ENCODE measurements around the gene CYSRT1.

The CYSRT1 gene

GRCh38 chr9:137198902-137199283, 26.1 kb upstream of the CYSRT1 start (continued):
- TF ChIP-seq GLIS2 (tag by site-specific recombination; IDR thresholded peaks at IDR 0.05) (peak; percentile 47; the same call in 1 of the 2 replicates), PATZ1 (tag by site-specific recombination; IDR thresholded peaks at IDR 0.05) (0 out of 2 replicates have a peak, but pooled peaks have one; percentile 7)

DNA sequence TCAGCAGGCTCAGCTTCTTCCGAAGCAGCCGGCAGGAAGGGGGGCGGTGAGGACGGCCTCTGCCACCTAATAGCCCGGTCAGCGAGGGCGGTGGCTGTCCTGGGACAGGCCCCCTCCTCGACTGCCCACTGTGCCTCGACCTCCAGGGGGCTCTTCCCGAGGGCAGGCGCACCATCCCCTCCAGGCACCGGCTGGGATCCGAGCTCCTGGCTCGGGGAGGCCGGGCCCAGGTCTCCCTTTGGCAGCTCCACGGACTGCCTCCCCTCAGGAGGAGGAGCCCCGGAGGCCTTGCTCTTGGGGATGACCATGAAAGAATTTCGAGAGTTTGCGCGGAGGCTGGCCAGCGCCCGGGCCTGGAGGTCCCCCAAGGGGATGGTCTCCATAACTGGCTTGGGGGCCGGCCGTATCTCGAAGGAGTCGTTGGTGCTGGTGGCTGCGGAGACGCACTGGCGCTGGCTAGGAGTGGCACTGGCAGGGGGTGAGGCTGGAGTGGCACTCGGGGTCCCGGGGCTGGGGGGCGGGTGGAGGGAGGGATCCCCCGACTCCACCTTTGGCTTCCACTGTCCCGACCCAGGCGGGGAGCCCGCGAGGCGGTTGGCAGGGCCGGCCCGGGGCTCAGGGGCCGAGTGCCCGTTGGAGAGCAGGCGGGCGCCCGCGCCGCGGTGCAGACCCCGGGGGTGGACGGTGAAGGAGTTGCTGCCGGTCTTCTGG, 25.4 kb upstream of the CYSRT1 start:
- CTCF ChIA-PET: interaction anchor here (1.2 to 3.3 kb wide), 3 partner anchors 11 to 37 kb away, joined by 3 to 22 read pairs (median 5); partner anchors contain the start of genes ANAPC2 and SSNA1

More for the DNA sequence above, 25.4 kb upstream of the CYSRT1 start:
- H3K9me3 ChIP-seq (ENCODE audit: control insufficient read depth, insufficient read depth, low read depth, low read length): no peaks in the 10 kb centered on the region
- POLR2A ChIA-PET: interaction anchor here (0.5 to 3.4 kb wide), 6 partner anchors 11 to 70 kb away, joined by 3 to 34 read pairs (median 6); partner anchors contain the start of genes ANAPC2, SSNA1 and TUBB4B
- no peak overlapping the region for H3K27ac ChIP-seq (ENCODE audit: extremely low read depth, low read depth, low read length)
- H3K36me3 ChIP-seq (ENCODE audit: control insufficient read depth in 2 of 2, insufficient read depth in 1 of 2, low read length in 2 of 2): peaks cover 0 to 3% of the 10 kb centered on the region in 2 experiments; a peak in 1 of 3 replicates
- TF ChIP-seq ZNF394 (tag by site-specific recombination; IDR thresholded peaks at IDR 0.05; ENCODE audit: borderline replicate concordance): 0 out of 2 replicates have a peak, but pooled peaks have one; percentile 41
- TF ChIP-seq SP3 (tag by site-specific recombination; IDR thresholded peaks at IDR 0.05): 0 out of 2 replicates have a peak, but pooled peaks have one; percentile 26
- TF ChIP-seq ZSCAN4 (tag by site-specific recombination; IDR thresholded peaks at IDR 0.05): no peak
- TF ChIP-seq GLIS2 (tag by site-specific recombination; IDR thresholded peaks at IDR 0.05): peak; percentile 32; the same call in 1 of the 2 replicates
- TF ChIP-seq IKZF3 (tag by site-specific recombination; IDR thresholded peaks at IDR 0.05): 0 out of 2 replicates have a peak, but pooled peaks have one; percentile 18
- peak; percentile 20; the same call in 1 of the 2 replicates for TF ChIP-seq CTCF (tag by site-specific recombination; IDR thresholded peaks at IDR 0.05)
- TF ChIP-seq ZBTB26 (tag by site-specific recombination; optimal IDR thresholded peaks at IDR 0.05): peak; percentile 24
- TF ChIP-seq, protein P1, sequence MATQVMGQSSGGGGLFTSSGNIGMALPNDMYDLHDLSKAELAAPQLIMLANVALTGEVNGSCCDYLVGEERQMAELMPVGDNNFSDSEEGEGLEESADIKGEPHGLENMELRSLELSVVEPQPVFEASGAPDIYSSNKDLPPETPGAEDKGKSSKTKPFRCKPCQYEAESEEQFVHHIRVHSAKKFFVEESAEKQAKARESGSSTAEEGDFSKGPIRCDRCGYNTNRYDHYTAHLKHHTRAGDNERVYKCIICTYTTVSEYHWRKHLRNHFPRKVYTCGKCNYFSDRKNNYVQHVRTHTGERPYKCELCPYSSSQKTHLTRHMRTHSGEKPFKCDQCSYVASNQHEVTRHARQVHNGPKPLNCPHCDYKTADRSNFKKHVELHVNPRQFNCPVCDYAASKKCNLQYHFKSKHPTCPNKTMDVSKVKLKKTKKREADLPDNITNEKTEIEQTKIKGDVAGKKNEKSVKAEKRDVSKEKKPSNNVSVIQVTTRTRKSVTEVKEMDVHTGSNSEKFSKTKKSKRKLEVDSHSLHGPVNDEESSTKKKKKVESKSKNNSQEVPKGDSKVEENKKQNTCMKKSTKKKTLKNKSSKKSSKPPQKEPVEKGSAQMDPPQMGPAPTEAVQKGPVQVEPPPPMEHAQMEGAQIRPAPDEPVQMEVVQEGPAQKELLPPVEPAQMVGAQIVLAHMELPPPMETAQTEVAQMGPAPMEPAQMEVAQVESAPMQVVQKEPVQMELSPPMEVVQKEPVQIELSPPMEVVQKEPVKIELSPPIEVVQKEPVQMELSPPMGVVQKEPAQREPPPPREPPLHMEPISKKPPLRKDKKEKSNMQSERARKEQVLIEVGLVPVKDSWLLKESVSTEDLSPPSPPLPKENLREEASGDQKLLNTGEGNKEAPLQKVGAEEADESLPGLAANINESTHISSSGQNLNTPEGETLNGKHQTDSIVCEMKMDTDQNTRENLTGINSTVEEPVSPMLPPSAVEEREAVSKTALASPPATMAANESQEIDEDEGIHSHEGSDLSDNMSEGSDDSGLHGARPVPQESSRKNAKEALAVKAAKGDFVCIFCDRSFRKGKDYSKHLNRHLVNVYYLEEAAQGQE (tag by site-specific recombination; IDR thresholded peaks at IDR 0.05): 0 out of 2 replicates have a peak, but pooled peaks have one; percentile 28
- TF ChIP-seq PRDM10 (tag by site-specific recombination; IDR thresholded peaks at IDR 0.05): no peak
- TF ChIP-seq ZNF341 (tag by site-specific recombination; IDR thresholded peaks at IDR 0.05; ENCODE audit: low read depth): peak; percentile 80
- TF ChIP-seq, protein P2, sequence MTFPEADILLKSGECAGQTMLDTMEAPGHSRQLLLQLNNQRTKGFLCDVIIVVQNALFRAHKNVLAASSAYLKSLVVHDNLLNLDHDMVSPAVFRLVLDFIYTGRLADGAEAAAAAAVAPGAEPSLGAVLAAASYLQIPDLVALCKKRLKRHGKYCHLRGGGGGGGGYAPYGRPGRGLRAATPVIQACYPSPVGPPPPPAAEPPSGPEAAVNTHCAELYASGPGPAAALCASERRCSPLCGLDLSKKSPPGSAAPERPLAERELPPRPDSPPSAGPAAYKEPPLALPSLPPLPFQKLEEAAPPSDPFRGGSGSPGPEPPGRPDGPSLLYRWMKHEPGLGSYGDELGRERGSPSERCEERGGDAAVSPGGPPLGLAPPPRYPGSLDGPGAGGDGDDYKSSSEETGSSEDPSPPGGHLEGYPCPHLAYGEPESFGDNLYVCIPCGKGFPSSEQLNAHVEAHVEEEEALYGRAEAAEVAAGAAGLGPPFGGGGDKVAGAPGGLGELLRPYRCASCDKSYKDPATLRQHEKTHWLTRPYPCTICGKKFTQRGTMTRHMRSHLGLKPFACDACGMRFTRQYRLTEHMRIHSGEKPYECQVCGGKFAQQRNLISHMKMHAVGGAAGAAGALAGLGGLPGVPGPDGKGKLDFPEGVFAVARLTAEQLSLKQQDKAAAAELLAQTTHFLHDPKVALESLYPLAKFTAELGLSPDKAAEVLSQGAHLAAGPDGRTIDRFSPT (tag by site-specific recombination; IDR thresholded peaks at IDR 0.05): no peak
- TF ChIP-seq SP2 (tag by site-specific recombination; IDR thresholded peaks at IDR 0.05): peak; percentile 69
- H3K4me1 ChIP-seq (ENCODE audit: control insufficient read depth, insufficient read depth, low read length): peaks cover 7% of the 10 kb centered on the region
- H3K4me3 ChIP-seq (ENCODE audit: low read depth, low read length): peak overlapping the region; percentile 34
